OCI-LY7 (cell line): ENCODE data around the gene CCNB1. TPM values are rescaled to one million over a fixed set of nuclear protein-coding genes. Genes with fewer than 3 reads are reported as not detected.
A peak's percentile ranks its signal among the peaks of the same experiment; 100 is the strongest.

Experiments used
- BruUV-seq: library from RNA; stranded (reverse); fragments of 400-500 nt; replicated peaks from 2 replicates; lab custom pipeline; 2021; lab: Mats Ljungman, UMichigan
- CTCF ChIA-PET: fragments of 300-600 bp; sonication (Branson Sonifier 250); formaldehyde crosslinking; loops from one replicate; lab custom pipeline; 2022; ENCODE audit warnings: antibody characterized with exemption; ENCODE audit not compliant: unreplicated experiment; lab: Charles Lee
- POLR2A ChIA-PET: fragments of 300-600 bp; sonication (Branson Sonifier 250); formaldehyde crosslinking; loops from one replicate; lab custom pipeline; 2022; ENCODE audit warnings: antibody characterized with exemption; lab: Charles Lee
- DNase-seq: peaks from one replicate; pipeline ENCODE4 v3.0.0-alpha.2; 2015; ENCODE audit warnings: low spot score
- H2AFZ ChIP-seq: fragments of 200-600 bp; sonication (generic), shearing (Covaris generic); 2 replicates; pipeline ENCODE4 v1.6.1; 2014; ENCODE audit warnings: mild to moderate bottlenecking, antibody characterized with exemption, low read length, moderate library complexity
- H3K27ac ChIP-seq: fragments of 200-600 bp; sonication (generic); 2 replicates; pipeline ENCODE4 v1.5.1; 2014; ENCODE audit warnings: mixed run types, low read depth, mild to moderate bottlenecking, moderate library complexity, low read length, inconsistent platforms; ENCODE audit not compliant: poor library complexity, severe bottlenecking
- H3K36me3 ChIP-seq: fragments of 200-600 bp; sonication (generic); 2 replicates; pipeline ENCODE4 v1.6.1; 2014; ENCODE audit warnings: mild to moderate bottlenecking, antibody characterized with exemption, low read length, moderate library complexity, mixed read lengths; ENCODE audit not compliant: insufficient read depth
- H3K4me1 ChIP-seq: fragments of 200-600 bp; sonication (generic); 2 replicates; pipeline ENCODE4 v1.5.1; 2014; ENCODE audit warnings: mild to moderate bottlenecking, low read length; ENCODE audit not compliant: insufficient read depth, poor library complexity, severe bottlenecking
- H3K4me2 ChIP-seq: fragments of 200-600 bp; sonication (generic); 2 replicates; pipeline ENCODE4 v1.6.1; 2014; ENCODE audit warnings: mild to moderate bottlenecking, low read length
- H3K4me3 ChIP-seq: fragments of 200-600 bp; sonication (generic); 2 replicates; pipeline ENCODE4 v1.5.1; 2014; ENCODE audit warnings: mild to moderate bottlenecking, low read depth, low read length; ENCODE audit not compliant: poor library complexity, severe bottlenecking
- H3K79me2 ChIP-seq: fragments of 200-600 bp; sonication (generic); 2 replicates; pipeline ENCODE4 v1.6.1; 2016; ENCODE audit warnings: low read depth, mild to moderate bottlenecking, low read length, moderate library complexity, mixed read lengths; ENCODE audit not compliant: insufficient read depth
- H3K9me2 ChIP-seq: fragments of 200-600 bp; sonication (generic); 2 replicates; pipeline ENCODE4 v1.6.1; 2016; ENCODE audit warnings: mild to moderate bottlenecking, low read length, mixed read lengths; ENCODE audit not compliant: insufficient read depth
- H3K9me3 ChIP-seq: fragments of 200-600 bp; sonication (generic); 2 replicates; pipeline ENCODE4 v1.6.1; 2014; ENCODE audit warnings: mild to moderate bottlenecking, mixed run types, low read length, mixed read lengths
- H4K20me1 ChIP-seq: fragments of 200-600 bp; sonication (generic); 2 replicates; pipeline ENCODE4 v1.6.1; 2014; ENCODE audit warnings: mild to moderate bottlenecking, antibody characterized with exemption, low read length, moderate library complexity, mixed read lengths; ENCODE audit not compliant: insufficient read depth
- CTCF ChIP-seq: fragments of 200-600 bp; sonication (generic); conservative IDR thresholded peaks from 2 replicates; pipeline ENCODE4 v1.5.1; 2014; ENCODE audit warnings: mild to moderate bottlenecking, antibody characterized with exemption, low read length, moderate library complexity, mixed read lengths
- EZH2phosphoT487 ChIP-seq: fragments of 200-600 bp; sonication (generic); IDR thresholded peaks from 2 replicates; pipeline ENCODE4 v1.6.1; 2018; ENCODE audit warnings: low read depth, borderline replicate concordance, mild to moderate bottlenecking, mixed run types, antibody characterized with exemption, low read length, moderate library complexity, mixed read lengths
- intact Hi-C: fragments of 100-400 bp; cut with micrococcal nuclease; formaldehyde crosslinking; loops from one replicate; pipeline ENCODE4 v1.10.0; 2022; ENCODE audit not compliant: unreplicated experiment
- total RNA-seq, 2 experiments: library from RNA; depleted of rRNA in 1 of 2; stranded (reverse); fragments of >200 nt in 1 of 2; shearing (Covaris generic) in 1 of 2; gene quantifications; 2 replicates each; pipeline ENCODE4 v1.2.3, GENCODE V29; 2014 to 2022

The CCNB1 gene
- total RNA-seq, 2 experiments from 2014 or later, result 206 to 274 TPM

GRCh38 chr5:69212022-69212421 is 45.1 kb downstream of the CCNB1 start:
- Histone ChIP-seq H3K9me3 (no peaks in the 10 kb centered on the region), H3K4me1 (peaks cover 12% of the 10 kb centered on the region), H3K4me2 (no peak overlapping the region), H3K4me3 (no peak overlapping the region), H3K27ac (no peak overlapping the region), H3K79me2 (no peaks in the 10 kb centered on the region), H2AFZ (no peak overlapping the region), H4K20me1 (no peaks in the 10 kb centered on the region), H3K9me2 (no peaks in the 10 kb centered on the region), H3K36me3 (peaks cover 56% of the 10 kb centered on the region)
- no TSS peak for BruUV-seq
- POLR2A ChIA-PET, result interaction anchor here (0.9 to 1.0 kb wide), 3 partner anchors 8 to 26 kb away, joined by 3 read pairs; no protein-coding TSS in a partner anchor
- TF ChIP-seq CTCF (no peak), EZH2phosphoT487 (no peak)
- DNase-seq, result no peak
- CTCF ChIA-PET, result interaction anchor here (0.7 kb wide), 1 partner anchor 170 kb away, joined by 3 read pairs; no protein-coding TSS in a partner anchor
- intact Hi-C loops, result no loop called here

- Histone ChIP-seq H3K36me3 (peaks cover 49% of the 10 kb centered on the region), H3K4me1 (peaks cover 16% of the 10 kb centered on the region), H3K9me3 (no peaks in the 10 kb centered on the region), H3K9me2 (no peaks in the 10 kb centered on the region), H3K27ac (no peak overlapping the region), H2AFZ (no peak overlapping the region), H3K4me2 (no peak overlapping the region), H3K4me3 (no peak overlapping the region), H3K79me2 (peaks cover 6% of the 10 kb centered on the region), H4K20me1 (no peaks in the 10 kb centered on the region)
- BruUV-seq, result no TSS peak
- ChIA-PET POLR2A (interaction anchor here (0.6 to 1.6 kb wide), 3 partner anchors 12 to 43 kb away, joined by 3 to 5 read pairs (median 3); no protein-coding TSS in a partner anchor), CTCF (no interaction called here)
- no peak for DNase-seq
- TF ChIP-seq EZH2phosphoT487 (no peak), CTCF (no peak)
- intact Hi-C loops, result no loop called here
These were observed 46.7 kb downstream of the CCNB1 start for GRCh38 chr5:69213513-69214215.

GRCh38 chr5:69217151-69217511 is 50.2 kb downstream of the CCNB1 start:
- DNase-seq, result no peak
- POLR2A ChIA-PET, result interaction anchor here (0.6 to 1.4 kb wide), 4 partner anchors 9 to 644 kb away, joined by 3 read pairs; no protein-coding TSS in a partner anchor
- Histone ChIP-seq H3K27ac (peak overlapping the region; percentile 75), H3K4me1 (peaks cover 25% of the 10 kb centered on the region), H3K79me2 (peaks cover 21% of the 10 kb centered on the region), H4K20me1 (no peaks in the 10 kb centered on the region), H3K36me3 (peaks cover 31% of the 10 kb centered on the region), H3K4me2 (peak overlapping the region; percentile 93), H3K9me2 (no peaks in the 10 kb centered on the region), H3K4me3 (peak overlapping the region; percentile 85), H2AFZ (peak overlapping the region; percentile 95), H3K9me3 (no peaks in the 10 kb centered on the region)
- intact Hi-C loops, result loop anchor here (1.0 to 2.0 kb wide), 2 partner anchors 18 to 124 kb away; partner anchors contain the start of gene CDK7
- CTCF ChIA-PET, result no interaction called here
- TF ChIP-seq EZH2phosphoT487 (no peak), CTCF (no peak)
- TSS peak; percentile 95 for BruUV-seq
